GM23338 (cell line): ENCODE results near the gene PIGN. TPM values are rescaled to one million over a fixed set of nuclear protein-coding genes. Genes with fewer than 3 reads are reported as not detected.

Experiments
- ATAC-seq: fragments of 200-7000 bp; cut with Tn5 transposase; 3 replicates; pipeline ENCODE4 v1.9.1; 2020
- DNase-seq: peaks from one replicate; pipeline ENCODE4 v3.0.0-alpha.2; 2015; ENCODE audit warnings: low spot score
- H2AFZ ChIP-seq: fragments of 200-600 bp; sonication (generic); 2 replicates; pipeline ENCODE4 v1.8.0; 2016; ENCODE audit warnings: antibody characterized with exemption, mild to moderate bottlenecking, moderate library complexity
- H3F3A ChIP-seq: fragments of 200-600 bp; sonication (generic); replicated peaks from 2 replicates; pipeline ENCODE4 v1.8.0; 2017; ENCODE audit warnings: antibody characterized with exemption, mixed run types, low read depth
- H3K27ac ChIP-seq: fragments of 200-600 bp; sonication (generic); 2 replicates; pipeline ENCODE4 v1.6.1; 2016; ENCODE audit warnings: low read depth
- H3K27me3 ChIP-seq: fragments of 200-600 bp; sonication (generic); 2 replicates; pipeline ENCODE4 v1.8.0; 2016; ENCODE audit warnings: mild to moderate bottlenecking, mixed run types, moderate library complexity; ENCODE audit not compliant: insufficient read depth
- H3K36me3 ChIP-seq: fragments of 200-600 bp; sonication (generic); 2 replicates; pipeline ENCODE4 v1.8.0; 2016; ENCODE audit warnings: mild to moderate bottlenecking; ENCODE audit not compliant: insufficient read depth
- H3K4me1 ChIP-seq: fragments of 200-600 bp; sonication (generic); 2 replicates; pipeline ENCODE4 v1.8.0; 2016; ENCODE audit warnings: mild to moderate bottlenecking, moderate library complexity; ENCODE audit not compliant: insufficient read depth
- H3K4me2 ChIP-seq: fragments of 200-600 bp; sonication (generic); 2 replicates; pipeline ENCODE4 v1.7.1; 2017; ENCODE audit warnings: mixed run types
- H3K4me3 ChIP-seq: fragments of 200-600 bp; sonication (generic); 2 replicates; pipeline ENCODE4 v1.6.1; 2016; ENCODE audit warnings: mixed run types
- H3K79me2 ChIP-seq: fragments of 200-600 bp; sonication (generic); replicated peaks from 2 replicates; pipeline ENCODE4 v1.8.0; 2017; ENCODE audit warnings: mild to moderate bottlenecking; ENCODE audit not compliant: insufficient read depth
- H3K9me2 ChIP-seq: fragments of 200-600 bp; sonication (generic); 2 replicates; pipeline ENCODE4 v1.8.0; 2017; ENCODE audit not compliant: insufficient read depth
- H4K20me1 ChIP-seq: fragments of 200-600 bp; sonication (generic); replicated peaks from 2 replicates; pipeline ENCODE4 v1.8.0; 2017; ENCODE audit warnings: mild to moderate bottlenecking; ENCODE audit not compliant: insufficient read depth
- H3K27ac Mint-ChIP-seq: 2 replicates; pipeline ENCODE4 v1.8.0; 2020; ENCODE audit warnings: inconsistent platforms, mild to moderate bottlenecking, moderate library complexity, mixed read lengths
- H3K27me3 Mint-ChIP-seq: 3 replicates; pipeline ENCODE4 v1.8.0; 2022; ENCODE audit warnings: low read depth, mild to moderate bottlenecking, moderate library complexity, mixed read lengths, inconsistent platforms; ENCODE audit not compliant: insufficient read depth, poor library complexity
- H3K36me3 Mint-ChIP-seq: 3 replicates; pipeline ENCODE4 v1.8.0; 2021; ENCODE audit warnings: low read depth, mild to moderate bottlenecking, inconsistent platforms, moderate library complexity, mixed read lengths
- H3K4me1 Mint-ChIP-seq: 3 replicates; pipeline ENCODE4 v1.8.0; 2020; ENCODE audit warnings: mild to moderate bottlenecking, inconsistent platforms, mixed read lengths
- H3K4me3 Mint-ChIP-seq: 3 replicates; pipeline ENCODE4 v1.8.0; 2021; ENCODE audit warnings: moderate library complexity, mild to moderate bottlenecking, inconsistent platforms, mixed read lengths
- H3K9me3 Mint-ChIP-seq: 3 replicates; pipeline ENCODE4 v1.8.0; 2020; ENCODE audit warnings: moderate library complexity, mild to moderate bottlenecking, inconsistent platforms, mixed read lengths
- CREB1 ChIP-seq: fragments of 250-450 bp; sonication (Bioruptor Pico); IDR thresholded peaks from 2 replicates; pipeline ENCODE4 v1.5.0; 2020; ENCODE audit warnings: low read depth, mild to moderate bottlenecking, moderate library complexity
- EZH2 ChIP-seq: fragments of 200-600 bp; sonication (generic); IDR thresholded peaks from one replicate; pipeline ENCODE4 v1.8.0; 2017; ENCODE audit warnings: antibody characterized with exemption, mild to moderate bottlenecking, low read depth; ENCODE audit not compliant: unreplicated experiment
- JUNB ChIP-seq: IDR thresholded peaks from one replicate; pipeline ENCODE4 v1.6.1; 2016; ENCODE audit warnings: antibody characterized with exemption; ENCODE audit not compliant: unreplicated experiment
- NANOG ChIP-seq: IDR thresholded peaks from 2 replicates; pipeline ENCODE4 v1.6.1; 2016; ENCODE audit warnings: antibody characterized with exemption, borderline replicate concordance
- POLR2AphosphoS5 ChIP-seq: IDR thresholded peaks from 2 replicates; pipeline ENCODE4 v1.6.1; 2016; ENCODE audit warnings: antibody characterized with exemption, low read depth
- STAT1 ChIP-seq: IDR thresholded peaks from one replicate; pipeline ENCODE4 v1.6.1; 2016; ENCODE audit warnings: antibody characterized with exemption; ENCODE audit not compliant: unreplicated experiment
- ZNF114 ChIP-seq: fragments of 250-450 bp; sonication (Bioruptor Pico); IDR thresholded peaks from 2 replicates; pipeline ENCODE4 v1.5.0; 2020; ENCODE audit warnings: mild to moderate bottlenecking, moderate library complexity
- polyA plus RNA-seq: library from polyadenylated mRNA; unstranded; fragments of >200 nt; fragmentation: Nextera tagmentation; extraction: Ambion mirVana; gene quantifications from 2 replicates; pipeline ENCODE4 v1.2.1, GENCODE V29; 2016
- total RNA-seq: library from RNA; depleted of rRNA; stranded (reverse); fragments of >200 nt; shearing (Covaris generic); gene quantifications from 2 replicates; pipeline ENCODE4 v1.2.3, GENCODE V29; 2014
- TF ChIP-seq, protein P1 (sequence below): IDR thresholded peaks from one replicate; pipeline ENCODE4 v1.6.1; 2018; ENCODE audit warnings: antibody characterized with exemption; ENCODE audit not compliant: unreplicated experiment
- TF ChIP-seq, protein P2 (sequence below): IDR thresholded peaks from 2 replicates; pipeline ENCODE4 v1.6.1; 2016; ENCODE audit warnings: antibody characterized with exemption

PIGN gene
- total and polyA plus RNA-seq, 2 experiments from 2014 or later = 9.4 to 33.0 TPM

DNA sequence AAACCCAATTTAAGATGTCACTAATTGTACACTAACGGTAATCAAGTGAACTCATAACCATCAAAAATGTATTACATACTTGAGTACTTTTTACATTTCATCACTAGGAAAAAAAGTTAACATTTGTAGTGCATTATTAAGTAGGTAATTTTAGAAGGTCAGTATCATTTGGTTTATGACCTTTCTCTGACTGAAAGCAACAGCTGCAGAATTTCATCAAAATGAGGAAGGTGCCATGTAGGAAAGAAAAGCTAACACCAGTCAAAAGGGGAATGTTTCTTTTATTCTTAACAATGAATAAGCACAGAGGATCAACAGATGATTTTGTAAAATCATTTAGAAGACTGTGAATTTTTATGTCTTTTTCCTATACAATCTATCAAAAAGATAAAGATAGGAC, 79.0 kb downstream of the PIGN start:
- Histone ChIP-seq H2AFZ (no peak overlapping the region), H3F3A (no peaks in the 10 kb centered on the region), H3K36me3 (no peaks in the 10 kb centered on the region), H3K9me2 (no peaks in the 10 kb centered on the region), H3K4me1 (no peaks in the 10 kb centered on the region), H3K4me3 (no peak overlapping the region), H3K4me2 (no peak overlapping the region), H3K79me2 (no peaks in the 10 kb centered on the region), H3K27me3 (no peaks in the 10 kb centered on the region), H4K20me1 (no peaks in the 10 kb centered on the region), H3K27ac (no peak overlapping the region)
- no peaks in the 10 kb centered on the region for H3K27me3 Mint-ChIP-seq
- H3K9me3 Mint-ChIP-seq = no peaks in the 10 kb centered on the region
- no peak overlapping the region for H3K4me3 Mint-ChIP-seq
- no peak for DNase-seq
- H3K36me3 Mint-ChIP-seq = no peaks in the 10 kb centered on the region
- peaks cover 6% of the 10 kb centered on the region; the same call in 2 of the 3 replicates for H3K4me1 Mint-ChIP-seq
- ATAC-seq = no peak
- no peak overlapping the region for H3K27ac Mint-ChIP-seq
- TF ChIP-seq POLR2AphosphoS5 (no peak), JUNB (no peak), CREB1 (no peak), NANOG (no peak)
- TF ChIP-seq, protein P1, sequence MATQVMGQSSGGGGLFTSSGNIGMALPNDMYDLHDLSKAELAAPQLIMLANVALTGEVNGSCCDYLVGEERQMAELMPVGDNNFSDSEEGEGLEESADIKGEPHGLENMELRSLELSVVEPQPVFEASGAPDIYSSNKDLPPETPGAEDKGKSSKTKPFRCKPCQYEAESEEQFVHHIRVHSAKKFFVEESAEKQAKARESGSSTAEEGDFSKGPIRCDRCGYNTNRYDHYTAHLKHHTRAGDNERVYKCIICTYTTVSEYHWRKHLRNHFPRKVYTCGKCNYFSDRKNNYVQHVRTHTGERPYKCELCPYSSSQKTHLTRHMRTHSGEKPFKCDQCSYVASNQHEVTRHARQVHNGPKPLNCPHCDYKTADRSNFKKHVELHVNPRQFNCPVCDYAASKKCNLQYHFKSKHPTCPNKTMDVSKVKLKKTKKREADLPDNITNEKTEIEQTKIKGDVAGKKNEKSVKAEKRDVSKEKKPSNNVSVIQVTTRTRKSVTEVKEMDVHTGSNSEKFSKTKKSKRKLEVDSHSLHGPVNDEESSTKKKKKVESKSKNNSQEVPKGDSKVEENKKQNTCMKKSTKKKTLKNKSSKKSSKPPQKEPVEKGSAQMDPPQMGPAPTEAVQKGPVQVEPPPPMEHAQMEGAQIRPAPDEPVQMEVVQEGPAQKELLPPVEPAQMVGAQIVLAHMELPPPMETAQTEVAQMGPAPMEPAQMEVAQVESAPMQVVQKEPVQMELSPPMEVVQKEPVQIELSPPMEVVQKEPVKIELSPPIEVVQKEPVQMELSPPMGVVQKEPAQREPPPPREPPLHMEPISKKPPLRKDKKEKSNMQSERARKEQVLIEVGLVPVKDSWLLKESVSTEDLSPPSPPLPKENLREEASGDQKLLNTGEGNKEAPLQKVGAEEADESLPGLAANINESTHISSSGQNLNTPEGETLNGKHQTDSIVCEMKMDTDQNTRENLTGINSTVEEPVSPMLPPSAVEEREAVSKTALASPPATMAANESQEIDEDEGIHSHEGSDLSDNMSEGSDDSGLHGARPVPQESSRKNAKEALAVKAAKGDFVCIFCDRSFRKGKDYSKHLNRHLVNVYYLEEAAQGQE = no peak

DNA sequence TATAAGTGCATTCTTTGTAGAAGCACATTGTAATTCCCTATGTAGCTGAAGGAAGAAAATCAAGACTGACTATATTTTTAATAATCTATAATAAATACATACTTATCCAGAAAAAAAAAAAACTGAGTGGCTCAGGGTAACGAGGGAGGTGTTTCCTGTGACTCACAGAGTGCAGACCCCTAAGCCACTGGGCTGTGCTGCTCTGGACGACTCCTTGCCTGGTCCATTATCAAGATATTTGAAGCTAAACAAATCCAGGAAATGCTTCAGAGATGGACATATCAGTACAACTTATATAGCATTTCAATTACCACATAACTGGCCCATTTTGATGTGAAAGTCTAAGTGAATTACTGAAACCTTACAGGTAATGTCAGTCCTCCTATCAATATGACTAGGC, 80.6 kb downstream of the PIGN start:
- DNase-seq (no peak), ATAC-seq (no peak)
- no peak overlapping the region for H3K4me2 ChIP-seq
- H3K79me2 ChIP-seq = no peaks in the 10 kb centered on the region
- no peaks in the 10 kb centered on the region for H3K27me3 ChIP-seq
- Mint-ChIP-seq H3K36me3 (no peaks in the 10 kb centered on the region), H3K4me1 (peaks cover 6% of the 10 kb centered on the region; the same call in 2 of the 3 replicates), H3K27ac (no peak overlapping the region), H3K27me3 (no peaks in the 10 kb centered on the region), H3K4me3 (no peak overlapping the region), H3K9me3 (no peaks in the 10 kb centered on the region)
- H4K20me1 ChIP-seq = no peaks in the 10 kb centered on the region
- no peak overlapping the region for H3K27ac ChIP-seq
- H3F3A ChIP-seq = no peaks in the 10 kb centered on the region
- H3K9me2 ChIP-seq = no peaks in the 10 kb centered on the region
- H2AFZ ChIP-seq = no peak overlapping the region
- no peak overlapping the region for H3K4me3 ChIP-seq
- H3K4me1 ChIP-seq = no peaks in the 10 kb centered on the region
- H3K36me3 ChIP-seq = no peaks in the 10 kb centered on the region
- no peak for TF ChIP-seq STAT1
- TF ChIP-seq, protein P2, sequence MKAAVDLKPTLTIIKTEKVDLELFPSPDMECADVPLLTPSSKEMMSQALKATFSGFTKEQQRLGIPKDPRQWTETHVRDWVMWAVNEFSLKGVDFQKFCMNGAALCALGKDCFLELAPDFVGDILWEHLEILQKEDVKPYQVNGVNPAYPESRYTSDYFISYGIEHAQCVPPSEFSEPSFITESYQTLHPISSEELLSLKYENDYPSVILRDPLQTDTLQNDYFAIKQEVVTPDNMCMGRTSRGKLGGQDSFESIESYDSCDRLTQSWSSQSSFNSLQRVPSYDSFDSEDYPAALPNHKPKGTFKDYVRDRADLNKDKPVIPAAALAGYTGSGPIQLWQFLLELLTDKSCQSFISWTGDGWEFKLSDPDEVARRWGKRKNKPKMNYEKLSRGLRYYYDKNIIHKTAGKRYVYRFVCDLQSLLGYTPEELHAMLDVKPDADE = no peak
- no peak for TF ChIP-seq EZH2
- TF ChIP-seq, protein P1 = no peak
- TF ChIP-seq ZNF114 (CRISPR knock-in tag) = no peak
- TF ChIP-seq CREB1 = no peak
- TF ChIP-seq JUNB = no peak
- no peak for TF ChIP-seq NANOG
